Suprapubic skin (tissue), 4 donors: ENCODE results near the gene IKZF1. TPM values are rescaled to one million over a fixed set of nuclear protein-coding genes. Genes with fewer than 3 reads are reported as not detected.

Source experiments
- DNase-seq, 2 donors: peaks; one replicate each; pipeline ENCODE4 v3.0.0-alpha.2; 2019; ENCODE audit warnings: low spot score in 2 of 2
- H3K27ac ChIP-seq: fragments of 200-600 bp; sonication (generic); one replicate; pipeline ENCODE4 v1.5.1; 2019
- H3K27me3 ChIP-seq: fragments of 200-600 bp; sonication (generic); one replicate; pipeline ENCODE4 v1.5.1; 2019
- H3K36me3 ChIP-seq: fragments of 200-600 bp; sonication (generic); one replicate; pipeline ENCODE4 v1.5.1; 2019
- H3K4me1 ChIP-seq: fragments of 200-600 bp; sonication (generic); one replicate; pipeline ENCODE4 v1.5.1; 2019
- H3K4me3 ChIP-seq: fragments of 200-600 bp; sonication (generic); one replicate; pipeline ENCODE4 v1.5.1; 2019; ENCODE audit warnings: mild to moderate bottlenecking
- H3K9me3 ChIP-seq: fragments of 200-600 bp; sonication (generic); one replicate; pipeline ENCODE4 v1.5.1; 2019
- CTCF ChIP-seq, 2 donors: fragments of 200-600 bp in 1 of 2; fragments of 450-650 bp in 1 of 2; sonication (generic) in 1 of 2; IDR thresholded peaks; one replicate each; pipeline ENCODE4 v1.5.1; 2016 to 2019; ENCODE audit warnings: antibody characterized with exemption in 2 of 2, mild to moderate bottlenecking in 1 of 2, moderate library complexity in 1 of 2
- EP300 ChIP-seq: sonication (generic); formaldehyde crosslinking; IDR thresholded peaks from one replicate; pipeline ENCODE4 v1.6.1; 2017; ENCODE audit warnings: antibody characterized with exemption
- POLR2A ChIP-seq, 2 donors: fragments of 450-650 bp; IDR thresholded peaks; one replicate each; pipeline ENCODE4 v1.6.1; 2017; ENCODE audit warnings: antibody characterized with exemption in 2 of 2, mild to moderate bottlenecking in 2 of 2, moderate library complexity in 2 of 2
- POLR2AphosphoS5 ChIP-seq, 3 donors: sonication (generic); formaldehyde crosslinking; IDR thresholded peaks; one replicate each; pipeline ENCODE4 v1.6.1; 2017; ENCODE audit warnings: antibody characterized with exemption in 3 of 3
- WGBS: methylation state at CpG from one replicate; pipeline ENCODE4 v1.1.5; 2018; 5-methylcytosine and 5-hydroxymethylcytosine counted together
- total RNA-seq, 4 donors: library from RNA; depleted of rRNA; stranded (reverse); fragments of >200 nt; gene quantifications; one replicate each; pipeline ENCODE4 v1.1.0, GENCODE V29; 2016

The IKZF1 gene
- total RNA-seq, 4 donors from 2014 or later = 3.2 to 17.5 (median 6.2) TPM

- TF ChIP-seq CTCF (IDR thresholded peaks at IDR 0.05) (no peak), EP300 (no peak), POLR2AphosphoS5 (IDR thresholded peaks at IDR 0.05) (no peak), POLR2A (IDR thresholded peaks at IDR 0.05) (no peak)
- no peak overlapping the region for H3K4me3 ChIP-seq
- no peak overlapping the region for H3K27ac ChIP-seq
- WGBS = 86% methylated on average over 4 of the region's 4 CpGs
- no peaks in the 10 kb centered on the region for H3K36me3 ChIP-seq
- H3K4me1 ChIP-seq = no peaks in the 10 kb centered on the region
- H3K9me3 ChIP-seq = no peaks in the 10 kb centered on the region
- no peaks in the 10 kb centered on the region for H3K27me3 ChIP-seq
- no peak for DNase-seq
Observed at GRCh38 chr7:50275430-50275829, 29.1 kb upstream of the IKZF1 start.

- Histone ChIP-seq H3K27me3 (no peaks in the 10 kb centered on the region), H3K4me3 (no peak overlapping the region), H3K27ac (no peak overlapping the region), H3K9me3 (no peaks in the 10 kb centered on the region), H3K36me3 (no peaks in the 10 kb centered on the region), H3K4me1 (no peaks in the 10 kb centered on the region)
- TF ChIP-seq POLR2A (IDR thresholded peaks at IDR 0.05) (no peak), CTCF (IDR thresholded peaks at IDR 0.05) (no peak), POLR2AphosphoS5 (IDR thresholded peaks at IDR 0.05) (no peak), EP300 (no peak)
- WGBS = 19% methylated on average over 1 of the region's 1 CpG
- no peak for DNase-seq
Observed at GRCh38 chr7:50276483-50276882, 28.0 kb upstream of the IKZF1 start.

GRCh38 chr7:50278120-50278519 lies 26.4 kb upstream of the IKZF1 start:
- Histone ChIP-seq H3K9me3 (no peaks in the 10 kb centered on the region), H3K36me3 (no peaks in the 10 kb centered on the region), H3K27ac (no peak overlapping the region), H3K4me1 (no peaks in the 10 kb centered on the region), H3K4me3 (no peak overlapping the region), H3K27me3 (no peaks in the 10 kb centered on the region)
- TF ChIP-seq CTCF (IDR thresholded peaks at IDR 0.05) (no peak), POLR2AphosphoS5 (IDR thresholded peaks at IDR 0.05) (no peak), EP300 (no peak), POLR2A (IDR thresholded peaks at IDR 0.05) (no peak)
- DNase-seq = no peak

- Histone ChIP-seq H3K27ac (no peak overlapping the region), H3K36me3 (no peaks in the 10 kb centered on the region), H3K4me3 (no peak overlapping the region), H3K27me3 (no peaks in the 10 kb centered on the region), H3K9me3 (no peaks in the 10 kb centered on the region), H3K4me1 (no peaks in the 10 kb centered on the region)
- WGBS = 58% methylated on average over 12 of the region's 12 CpGs
- TF ChIP-seq CTCF (IDR thresholded peaks at IDR 0.05) = no peak
- no peak for TF ChIP-seq EP300
- TF ChIP-seq POLR2A (IDR thresholded peaks at IDR 0.05) = no peak
- TF ChIP-seq POLR2AphosphoS5 (IDR thresholded peaks at IDR 0.05) = no peak
- no peak for DNase-seq
Observed at GRCh38 chr7:50281680-50282445, 22.7 kb upstream of the IKZF1 start.

- no peaks in the 10 kb centered on the region for H3K4me1 ChIP-seq
- H3K27me3 ChIP-seq = no peaks in the 10 kb centered on the region
- no peaks in the 10 kb centered on the region for H3K36me3 ChIP-seq
- TF ChIP-seq POLR2AphosphoS5 (IDR thresholded peaks at IDR 0.05) (no peak), POLR2A (IDR thresholded peaks at IDR 0.05) (no peak), EP300 (no peak)
- no peak overlapping the region for H3K27ac ChIP-seq
- H3K4me3 ChIP-seq = no peak overlapping the region
- DNase-seq = no peak
- WGBS = 56% methylated on average over 11 of the region's 11 CpGs
- H3K9me3 ChIP-seq = no peaks in the 10 kb centered on the region
Observed at GRCh38 chr7:50282813-50283605, 21.5 kb upstream of the IKZF1 start.
